Measurements from ENCODE around the gene XDH.

XDH gene

DNA sequence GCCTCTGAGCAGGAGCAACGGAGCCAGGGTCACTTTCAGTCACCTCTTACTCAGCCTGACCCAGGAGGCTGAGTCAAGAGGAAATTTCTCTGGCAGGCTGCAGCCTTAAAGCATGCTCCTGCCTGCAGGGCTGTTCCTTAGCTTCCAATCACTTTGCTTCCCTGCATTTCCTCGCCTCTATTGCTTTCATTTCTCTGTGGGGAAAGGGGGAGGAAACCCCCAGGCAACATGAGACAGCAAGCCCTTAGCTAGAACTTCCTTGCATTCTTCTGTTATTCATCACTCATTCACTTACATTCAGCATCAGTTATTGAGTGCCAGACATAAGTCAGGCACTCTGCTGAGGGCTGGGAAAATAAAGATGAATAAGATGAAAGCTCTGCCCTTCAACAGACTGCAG, 13.0 kb downstream of the XDH start:
- no peak for DNase-seq

GRCh38 chr2:31398881-31399280, 15.7 kb downstream of the XDH start:
- no peak for DNase-seq

DNA sequence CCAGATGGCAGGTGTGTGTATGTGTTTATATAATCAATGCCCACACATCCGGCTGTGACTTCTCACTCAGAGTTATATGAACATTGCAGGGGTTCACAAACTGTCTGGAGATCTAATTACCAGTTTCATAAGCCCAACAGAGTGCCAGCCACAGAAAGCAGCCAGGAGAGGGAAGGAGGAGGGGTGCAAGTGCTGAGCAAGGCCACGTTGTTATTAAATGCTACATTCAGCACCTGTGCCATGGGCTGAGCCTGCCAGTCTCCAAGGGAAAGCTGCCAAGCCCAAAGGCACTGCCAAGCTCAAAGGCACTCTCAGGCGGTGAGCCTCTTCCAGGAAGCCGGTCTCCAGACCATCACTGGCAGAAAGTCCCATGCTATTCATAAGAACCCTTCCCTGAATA, 17.4 kb downstream of the XDH start:
- DNase-seq: no peak

DNA sequence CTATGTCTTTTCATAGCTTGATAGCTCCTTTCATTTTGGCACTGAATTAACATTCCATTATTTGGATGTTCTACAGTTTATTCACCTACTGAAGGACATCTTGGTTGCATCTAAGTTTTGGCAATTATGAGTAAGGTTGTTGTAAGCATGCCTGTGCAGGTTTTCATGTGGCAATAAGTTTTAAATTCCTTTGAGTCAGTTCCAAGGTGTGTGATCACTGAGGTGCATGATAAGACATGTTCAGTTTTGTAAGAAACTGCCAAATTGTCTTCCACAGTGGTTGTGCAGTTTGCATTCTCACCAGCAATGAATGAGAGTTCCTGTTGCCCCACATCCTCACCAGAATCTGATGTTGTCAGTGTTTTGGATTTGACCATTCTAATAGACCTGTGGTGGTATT, 24.2 kb downstream of the XDH start:
- no peak for DNase-seq

GRCh38 chr2:31388736-31389135, 25.8 kb downstream of the XDH start:
- no peak for DNase-seq

- DNase-seq: no peak
Observed at GRCh38 chr2:31387850-31388249, 26.7 kb downstream of the XDH start.

DNA sequence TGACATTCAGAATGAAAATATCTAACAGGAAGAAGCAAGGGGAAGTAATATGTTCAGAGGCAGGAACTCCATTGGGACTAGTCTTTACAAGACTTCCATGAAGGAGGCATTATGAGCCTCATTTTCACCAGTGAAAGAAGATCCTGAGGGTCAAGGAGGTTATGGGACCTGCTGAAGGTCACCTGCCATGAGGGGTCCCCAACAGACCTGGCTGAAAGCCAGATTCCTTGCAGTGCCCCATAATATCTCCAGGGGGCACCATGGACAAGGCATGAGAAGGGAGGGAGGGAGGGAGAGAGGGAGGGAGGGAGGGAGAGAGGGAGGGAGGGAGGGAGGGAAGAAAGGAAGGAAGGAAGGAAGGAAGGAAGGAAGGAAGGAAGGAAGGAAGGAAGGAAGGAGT, 27.9 kb downstream of the XDH start:
- DNase-seq: no peak

DNA sequence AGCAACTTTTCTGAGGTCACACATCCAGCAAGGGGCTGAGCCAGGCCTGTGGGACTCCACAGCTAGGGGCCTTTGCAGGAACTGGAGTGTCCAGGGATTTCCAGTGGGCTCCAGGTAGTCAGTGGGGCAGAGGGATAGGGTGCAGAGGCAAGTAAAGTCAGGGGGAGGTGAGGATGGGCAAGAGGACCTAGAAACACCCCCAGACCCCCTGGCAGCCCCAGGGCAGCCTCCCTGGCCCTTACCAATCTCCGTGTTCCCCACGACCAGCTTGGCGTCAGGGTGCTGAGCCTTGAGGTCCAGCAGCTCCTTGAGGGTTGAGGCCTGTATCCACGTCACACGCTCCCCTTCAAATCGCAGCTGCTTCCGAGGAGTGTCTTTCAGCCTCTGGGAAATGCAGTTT, 28.4 kb downstream of the XDH start:
- no peak for DNase-seq

DNA sequence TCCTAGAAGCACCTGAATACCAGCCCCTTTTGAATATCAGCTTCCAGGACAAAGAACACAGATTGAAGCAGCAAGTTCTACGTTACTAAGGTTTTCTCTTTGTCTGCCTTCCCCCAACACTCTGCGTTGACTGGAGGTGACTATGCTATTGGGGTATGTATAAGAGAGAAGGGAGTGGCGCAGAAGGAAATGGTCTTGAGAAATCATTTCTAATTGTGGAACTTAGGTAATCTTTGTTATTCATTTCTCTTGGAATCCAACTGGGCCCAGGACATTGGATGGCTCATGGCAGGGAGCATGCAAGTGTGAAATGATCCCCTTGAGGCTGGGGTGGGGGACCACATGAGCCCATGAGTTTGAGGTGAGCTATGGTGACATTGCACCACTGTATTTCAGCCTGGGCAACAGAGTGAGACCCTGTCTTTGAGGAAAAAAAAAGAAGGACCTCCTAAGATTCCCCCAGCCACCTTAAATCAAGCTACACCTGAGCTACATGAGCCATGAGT, 29.7 kb downstream of the XDH start:
- DNase-seq: no peak

- no peak for DNase-seq
Observed at GRCh38 chr2:31384351-31384750, 30.2 kb downstream of the XDH start.

DNA sequence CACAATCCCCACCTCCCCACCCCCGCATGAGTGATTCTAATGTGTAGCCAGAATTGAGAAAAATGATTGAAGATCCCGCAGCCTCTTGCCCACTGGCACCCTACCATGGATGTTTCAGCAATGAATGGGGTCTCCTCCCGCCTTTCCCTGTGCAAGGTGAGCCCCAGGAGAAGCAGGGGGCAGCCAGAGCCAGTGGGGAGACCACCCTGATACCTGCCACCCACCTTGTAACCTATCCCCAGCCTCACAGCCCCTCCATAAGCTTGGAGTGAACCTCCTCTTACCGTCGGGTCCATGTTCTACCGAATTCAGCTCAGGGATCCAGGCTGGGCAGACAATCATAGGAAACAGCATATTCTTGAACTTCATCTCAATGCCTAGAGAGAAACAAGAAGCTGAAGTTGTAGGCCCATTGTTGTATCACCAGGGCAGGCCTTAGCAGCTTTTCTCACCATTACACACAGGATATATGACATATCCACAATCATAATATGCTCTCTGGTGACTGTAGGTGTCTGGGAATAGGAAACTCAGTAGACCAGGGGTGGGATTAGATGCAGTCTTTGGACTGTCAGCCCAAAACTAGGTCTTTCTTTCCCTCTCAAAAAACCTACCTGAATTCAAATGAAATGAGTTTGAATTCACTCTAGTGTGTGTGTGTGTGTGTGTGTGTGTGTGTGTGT, 30.9 kb downstream of the XDH start:
- no peak for DNase-seq

GRCh38 chr2:31382452-31383120, 32.0 kb downstream of the XDH start:
- DNase-seq: no peak

DNA sequence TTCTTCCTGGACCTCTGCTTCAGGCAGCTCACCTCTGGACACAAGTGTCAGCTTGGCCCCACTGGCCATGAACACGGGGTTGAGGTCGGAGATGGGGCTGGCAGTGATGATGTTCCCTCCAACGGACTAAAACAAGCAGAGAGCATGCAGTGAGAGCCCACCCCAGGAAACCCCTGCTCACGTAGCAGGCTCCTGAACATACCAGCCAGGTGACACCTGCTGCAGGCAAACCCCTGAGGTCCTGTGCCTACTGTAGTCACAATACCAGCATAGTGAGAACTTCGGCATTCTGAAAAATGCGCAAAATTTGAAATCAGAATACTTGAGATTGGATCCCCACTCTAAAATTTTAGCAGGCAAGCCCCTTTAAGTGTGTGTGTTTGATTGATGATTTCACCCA, 32.9 kb downstream of the XDH start:
- no peak for DNase-seq

GRCh38 chr2:31380243-31380642, 34.3 kb downstream of the XDH start:
- no peak for DNase-seq

DNA sequence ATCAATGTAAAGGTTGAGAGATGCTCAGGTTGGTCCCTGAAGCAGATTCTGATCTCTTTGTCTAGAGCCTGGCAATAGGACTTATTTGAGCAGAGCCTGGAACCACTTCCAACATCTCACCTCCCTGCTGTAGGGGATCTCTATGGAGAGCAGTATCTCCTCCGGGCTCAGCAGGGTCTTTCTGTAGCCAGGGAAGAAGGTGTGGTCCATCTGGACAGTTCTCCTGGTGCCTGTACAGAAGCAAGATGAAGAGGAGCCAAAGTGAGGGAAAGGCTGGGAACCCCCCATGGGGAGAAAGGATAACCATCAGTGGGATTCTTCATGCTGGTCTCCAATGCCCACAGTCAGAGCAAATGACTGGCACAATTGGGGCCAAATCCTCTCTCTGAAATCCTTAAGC, 34.8 kb downstream of the XDH start:
- DNase-seq: no peak

- DNase-seq: no peak
Observed at GRCh38 chr2:31378791-31379501, 35.6 kb downstream of the XDH start.

GRCh38 chr2:31378389-31378788, 36.2 kb downstream of the XDH start:
- DNase-seq: no peak

GRCh38 chr2:31373127-31373526, 41.4 kb downstream of the XDH start:
- no peak for DNase-seq

DNA sequence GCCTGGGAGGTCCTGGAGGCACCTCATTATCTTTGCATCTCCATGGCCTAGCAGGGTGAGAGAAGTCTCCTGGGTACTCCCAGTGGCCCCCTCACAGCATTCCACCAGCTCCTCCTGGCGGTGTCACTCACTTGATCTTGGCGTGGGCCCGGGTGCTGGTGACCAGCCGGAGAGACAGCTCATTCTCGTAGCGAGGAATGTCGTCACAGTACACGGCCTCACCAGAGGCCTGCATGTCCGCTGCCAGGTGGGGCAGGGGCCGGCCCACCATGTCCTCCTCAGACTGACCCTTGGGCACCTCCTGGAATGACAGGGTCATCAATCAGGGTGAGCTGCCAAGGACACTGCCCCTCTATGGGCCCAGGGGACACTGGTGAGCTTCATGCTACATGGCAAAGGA, 42.4 kb downstream of the XDH start:
- DNase-seq: no peak

GRCh38 chr2:31371691-31372090, 42.9 kb downstream of the XDH start:
- no peak for DNase-seq

DNA sequence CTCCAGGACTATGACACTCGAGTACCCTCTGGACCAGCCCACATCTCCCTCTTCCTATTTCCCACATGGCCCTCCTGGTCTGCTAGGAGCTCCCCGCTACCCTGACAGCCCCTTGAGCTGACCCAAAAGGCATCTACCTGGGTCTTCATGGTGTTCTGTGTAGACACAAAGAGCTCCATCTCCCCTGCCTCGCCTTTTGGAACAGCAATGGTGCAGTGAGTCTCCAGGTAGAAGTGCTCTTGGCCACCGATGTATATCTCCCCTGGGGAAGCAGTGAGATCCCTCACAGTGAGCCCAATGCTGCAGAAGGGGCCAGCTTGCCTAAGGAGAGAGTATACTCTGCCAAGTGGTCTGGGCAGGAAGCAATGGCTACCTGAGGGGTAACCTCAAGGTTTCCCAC, 47.8 kb downstream of the XDH start:
- DNase-seq: no peak

DNA sequence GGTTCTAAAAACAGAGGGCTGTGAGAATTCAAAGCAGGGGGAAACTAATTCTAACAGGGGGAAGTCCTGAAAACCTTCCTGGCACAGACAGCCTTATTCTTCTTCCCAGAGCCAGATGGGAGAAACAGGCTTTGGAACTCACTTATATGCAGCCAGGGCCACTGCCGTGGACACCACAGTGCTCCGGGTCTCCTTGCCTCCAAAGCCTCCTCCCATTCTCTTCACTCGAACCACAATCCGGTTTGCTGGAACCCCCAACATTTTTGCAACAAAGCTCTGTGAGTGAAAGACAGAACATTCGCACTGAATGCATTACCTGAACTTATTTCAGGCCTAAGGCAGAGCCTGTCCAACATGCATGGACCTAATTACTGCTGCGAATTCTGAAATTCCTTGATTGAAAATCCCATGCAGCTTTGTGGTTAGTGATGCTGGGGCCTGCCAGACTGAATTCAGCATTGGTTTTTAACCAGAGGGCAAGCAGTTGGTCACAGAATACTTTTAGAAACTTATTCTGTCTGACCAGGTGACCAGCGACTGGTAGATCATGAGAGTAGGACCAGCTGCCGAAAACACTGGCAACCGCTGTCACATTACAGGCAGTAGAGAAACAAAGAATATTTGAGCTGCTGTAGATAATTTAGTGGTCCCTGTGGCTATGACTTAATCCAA, 48.6 kb downstream of the XDH start:
- DNase-seq: no peak

GRCh38 chr2:31365348-31365747, 49.2 kb downstream of the XDH start:
- no peak for DNase-seq
